IMR-90 (cell line): ENCODE data around the gene AEN. TPM values are rescaled to one million over a fixed set of nuclear protein-coding genes. Genes with fewer than 3 reads are reported as not detected.
"Not testable (repeated sequence)": the region's sequence is repeated elsewhere in the genome, so short reads cannot be mapped to it uniquely, and the experiment has no call there.

Experiments used
- ATAC-seq: fragments of 200-7000 bp; cut with Tn5 transposase; 2 replicates; pipeline ENCODE4 v1.9.1; 2020; ENCODE audit warnings: low read depth, mild to moderate bottlenecking, moderate library complexity
- BruUV-seq: library from RNA; stranded (reverse); fragments of 400-500 nt; replicated peaks from 2 replicates; lab custom pipeline; 2021; lab: Mats Ljungman, UMichigan
- CTCF ChIA-PET: fragments of 300-600 bp; formaldehyde crosslinking; extraction: SDS; loops from one replicate; lab custom pipeline; 2021; ENCODE audit warnings: antibody characterized with exemption; lab: Yijun Ruan, JAX
- POLR2A ChIA-PET: fragments of 300-600 bp; sonication (Branson Sonifier 250); formaldehyde crosslinking; loops from one replicate; lab custom pipeline; 2022; ENCODE audit warnings: antibody characterized with exemption; ENCODE audit not compliant: unreplicated experiment; lab: Charles Lee
- DNase-seq: peaks from one replicate; pipeline ENCODE4 v3.0.0; 2013
- H2AFZ ChIP-seq: replicated peaks from 2 replicates; pipeline ENCODE3; 2013; ENCODE audit warnings: low read length, mild to moderate bottlenecking; ENCODE audit not compliant: poor library complexity
- H2AK5ac ChIP-seq: 2 replicates; pipeline ENCODE4 v1.6.1; 2013; ENCODE audit warnings: low read depth, low read length, inconsistent platforms
- H2AK9ac ChIP-seq: replicated peaks from 2 replicates; pipeline ENCODE3; 2013; ENCODE audit warnings: mild to moderate bottlenecking, low read depth, low read length, moderate library complexity; ENCODE audit not compliant: poor library complexity
- H2BK120ac ChIP-seq: 2 replicates; pipeline ENCODE4 v1.6.1; 2013; ENCODE audit warnings: low read depth, low read length, inconsistent platforms
- H2BK15ac ChIP-seq: 3 replicates; pipeline ENCODE4 v1.6.1; 2013; ENCODE audit warnings: low read depth, low read length, inconsistent platforms
- H2BK20ac ChIP-seq: 2 replicates; pipeline ENCODE4 v1.6.1; 2013; ENCODE audit warnings: low read depth, mild to moderate bottlenecking, inconsistent platforms, low read length, moderate library complexity
- H2BK5ac ChIP-seq: 2 replicates; pipeline ENCODE4 v1.6.1; 2013; ENCODE audit warnings: mild to moderate bottlenecking, low read depth, low read length, inconsistent platforms; ENCODE audit not compliant: poor library complexity, severe bottlenecking
- H3K14ac ChIP-seq: replicated peaks from 2 replicates; pipeline ENCODE4 v1.6.1; 2013; ENCODE audit warnings: low read depth, low read length, inconsistent platforms
- H3K18ac ChIP-seq: 2 replicates; pipeline ENCODE4 v1.6.1; 2013; ENCODE audit warnings: low read depth, low read length, control low read depth
- H3K23ac ChIP-seq: 2 replicates; pipeline ENCODE4 v1.6.1; 2013; ENCODE audit warnings: low read depth, low read length, inconsistent platforms
- H3K27ac ChIP-seq: 2 replicates; pipeline ENCODE4 v1.5.1; 2013; ENCODE audit warnings: mild to moderate bottlenecking, control low read depth, low read length; ENCODE audit not compliant: insufficient read depth
- H3K27me3 ChIP-seq: 2 replicates; pipeline ENCODE4 v1.6.1; 2013; ENCODE audit warnings: low read length; ENCODE audit not compliant: control insufficient read depth, insufficient read depth
- H3K36me3 ChIP-seq: 2 replicates; pipeline ENCODE4 v1.6.1; 2013; ENCODE audit warnings: low read length, mixed read lengths; ENCODE audit not compliant: control insufficient read depth, insufficient read depth
- H3K4ac ChIP-seq: 2 replicates; pipeline ENCODE4 v1.6.1; 2013; ENCODE audit warnings: low read depth, low read length, inconsistent platforms
- H3K4me1 ChIP-seq: 2 replicates; pipeline ENCODE4 v1.6.1; 2013; ENCODE audit warnings: low read length, mixed read lengths; ENCODE audit not compliant: control insufficient read depth, insufficient read depth
- H3K4me2 ChIP-seq: 2 replicates; pipeline ENCODE4 v1.6.1; 2013; ENCODE audit warnings: low read depth, mild to moderate bottlenecking, control low read depth, low read length, moderate library complexity
- H3K4me3 ChIP-seq: 2 replicates; pipeline ENCODE4 v1.5.1; 2013; ENCODE audit warnings: low read depth, mild to moderate bottlenecking, control low read depth, low read length, moderate library complexity; ENCODE audit not compliant: insufficient read depth
- H3K56ac ChIP-seq: 2 replicates; pipeline ENCODE4 v1.6.1; 2013; ENCODE audit warnings: low read length, inconsistent platforms; ENCODE audit not compliant: insufficient read depth; ENCODE audit errors: extremely low read depth
- H3K79me1 ChIP-seq, 2 experiments: 2 replicates each; pipeline ENCODE4 v1.6.1; 2013; ENCODE audit warnings: low read length in 2 of 2, inconsistent platforms in 1 of 2, low read depth in 1 of 2
- H3K9ac ChIP-seq: 2 replicates; pipeline ENCODE4 v1.6.1; 2013; ENCODE audit warnings: low read depth, low read length, control low read depth
- H3K9me1 ChIP-seq: 2 replicates; pipeline ENCODE4 v1.6.1; 2013; ENCODE audit warnings: low read length, inconsistent platforms; ENCODE audit not compliant: insufficient read depth
- H3K9me3 ChIP-seq: 2 replicates; pipeline ENCODE4 v1.6.1; 2013; ENCODE audit warnings: low read length; ENCODE audit not compliant: control insufficient read depth, insufficient read depth
- H4K20me1 ChIP-seq: 2 replicates; pipeline ENCODE4 v1.6.1; 2013; ENCODE audit warnings: low read length, inconsistent platforms; ENCODE audit not compliant: insufficient read depth
- H4K5ac ChIP-seq: 2 replicates; pipeline ENCODE4 v1.6.1; 2013; ENCODE audit warnings: mild to moderate bottlenecking, low read depth, low read length, control low read depth
- H4K8ac ChIP-seq, 2 experiments: 2 replicates each; pipeline ENCODE4 v1.6.1; 2013; ENCODE audit warnings: low read depth in 2 of 2, low read length in 2 of 2, control low read depth in 1 of 2, inconsistent platforms in 1 of 2
- H4K91ac ChIP-seq: 2 replicates; pipeline ENCODE4 v1.6.1; 2013; ENCODE audit warnings: low read depth, low read length, inconsistent platforms; ENCODE audit not compliant: insufficient read depth
- WGBS, 2 experiments: methylation state at CpG; one replicate each; pipeline versions ENCODE4 v1.1.5 to v1.1.7; 2013; ENCODE audit warnings: missing lambda C conversion rate in 2 of 2; ENCODE audit not compliant: insufficient read length in 1 of 2; ENCODE audit errors: extremely low coverage in 2 of 2; 5-methylcytosine and 5-hydroxymethylcytosine counted together
- dilution Hi-C: fragments of 300-500 bp; cut with HindIII; formaldehyde crosslinking; loops from one replicate; pipeline ENCODE4 v1.14.3; 2018; ENCODE audit warnings: low sequenced_read_pairs; ENCODE audit not compliant: unreplicated experiment
- in situ Hi-C: fragments of 300-500 bp; cut with MboI; formaldehyde crosslinking; loops from 3 replicates; pipeline ENCODE4 v1.14.3; 2019; ENCODE audit warnings: low sequenced_read_pairs, inconsistent platforms, mixed read lengths
- intact Hi-C: fragments of 100-400 bp; cut with micrococcal nuclease; formaldehyde crosslinking; loops from 2 replicates; pipeline ENCODE4 v1.10.0; 2022
- polyA plus RNA-seq, 3 experiments: library from polyadenylated mRNA; depleted of rRNA; stranded (reverse); fragments of >200 nt; gene quantifications; 2 replicates each; pipeline ENCODE4 v1.2.3, GENCODE V29; 2012; ENCODE audit warnings: low replicate concordance in 1 of 3
- total RNA-seq: library from RNA; depleted of rRNA; stranded (reverse); fragments of >200 nt; gene quantifications from 2 replicates; pipeline ENCODE4 v1.2.3, GENCODE V29; 2012

Gene AEN
- total and polyA plus RNA-seq, 2 of the 4 experiments (the other 2 are of a cell fraction): 48.6 to 85.5 TPM

DNA sequence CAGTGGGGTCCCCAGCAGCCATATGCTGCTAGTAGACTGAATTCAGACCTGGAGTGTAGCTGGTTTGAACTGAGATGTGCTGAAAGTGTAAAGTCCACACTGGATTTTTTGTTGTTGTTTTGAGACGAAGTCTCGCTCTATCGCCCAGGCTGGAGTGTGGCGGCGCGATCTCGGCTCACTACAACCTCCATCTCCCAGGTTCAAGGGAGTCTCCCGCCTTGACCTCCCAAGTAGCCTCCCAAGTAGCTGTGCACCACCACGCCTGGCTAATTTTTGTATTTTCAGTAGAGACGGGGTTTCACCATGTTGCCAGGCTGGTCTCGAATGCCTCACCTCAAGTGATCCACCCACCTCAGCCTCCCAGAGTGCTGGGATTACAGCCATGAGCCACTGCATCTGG is 21.4 kb downstream of the AEN start:
- H3K79me1 ChIP-seq: peaks cover 0 to 17% of the 10 kb centered on the region in 2 experiments; a peak in 2 of 4 replicates
- ATAC-seq, H3K14ac ChIP-seq, POLR2A ChIA-PET, H2AFZ ChIP-seq, H3K18ac ChIP-seq, H3K9me3 ChIP-seq, H3K27ac ChIP-seq, DNase-seq, H4K5ac ChIP-seq, H2AK9ac ChIP-seq, CTCF ChIA-PET, H4K8ac ChIP-seq, intact Hi-C loops, H3K9ac ChIP-seq, H3K4me2 ChIP-seq, H3K9me1 ChIP-seq, H3K36me3 ChIP-seq, H3K23ac ChIP-seq, H4K20me1 ChIP-seq, H2BK120ac ChIP-seq, H3K56ac ChIP-seq, H2BK5ac ChIP-seq, H3K4ac ChIP-seq, BruUV-seq, H3K4me3 ChIP-seq, H2AK5ac ChIP-seq, H2BK20ac ChIP-seq, dilution Hi-C loops, H4K91ac ChIP-seq, in situ Hi-C loops, H3K27me3 ChIP-seq, H2BK15ac ChIP-seq: not testable (repeated sequence)
- peaks cover 15% of the 10 kb centered on the region for H3K4me1 ChIP-seq
- WGBS, 2 experiments: 93% methylated on average over 3 of the region's 11 CpGs; no CpG with 5 or more reads in 1 of the 2 experiments
